ENCODE results near the gene PLXNA1. TPM values are rescaled to one million over a fixed set of nuclear protein-coding genes. Genes with fewer than 3 reads are reported as not detected.
A peak's percentile ranks its signal among the peaks of the same experiment; 100 is the strongest.

PLXNA1 gene
- total RNA-seq, 2 donors from 2014 or later, result 2.1 to 7.6 TPM

DNA sequence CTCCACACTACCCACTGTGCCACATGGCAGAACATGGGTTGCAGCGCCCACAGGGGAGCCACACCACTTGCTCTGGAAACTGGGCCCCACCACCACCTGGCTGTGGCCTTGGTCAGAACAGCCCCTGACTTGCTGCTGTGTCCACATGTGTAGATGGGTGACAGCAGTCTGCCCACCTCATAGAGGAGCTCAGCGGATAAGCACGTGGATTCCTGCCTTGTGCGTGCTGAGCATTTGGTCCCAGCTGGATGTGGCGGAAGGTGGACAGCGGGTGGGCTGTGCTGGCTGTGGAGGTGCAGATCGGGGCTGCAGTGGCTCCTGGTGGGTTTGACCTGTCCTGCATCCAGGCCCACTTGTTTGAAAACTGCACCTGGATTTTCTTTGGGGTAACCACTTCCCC, 6.0 kb upstream of the PLXNA1 start:
- Mint-ChIP-seq H3K36me3 (peaks cover 10 to 19% of the 10 kb centered on the region in 2 donors), H3K27ac (no peak overlapping the region), H3K9me3 (peaks cover 13 to 15% of the 10 kb centered on the region in 2 donors)
- ATAC-seq (no peak), DNase-seq (ENCODE audit: low spot score in 2 of 2) (no peak)

DNA sequence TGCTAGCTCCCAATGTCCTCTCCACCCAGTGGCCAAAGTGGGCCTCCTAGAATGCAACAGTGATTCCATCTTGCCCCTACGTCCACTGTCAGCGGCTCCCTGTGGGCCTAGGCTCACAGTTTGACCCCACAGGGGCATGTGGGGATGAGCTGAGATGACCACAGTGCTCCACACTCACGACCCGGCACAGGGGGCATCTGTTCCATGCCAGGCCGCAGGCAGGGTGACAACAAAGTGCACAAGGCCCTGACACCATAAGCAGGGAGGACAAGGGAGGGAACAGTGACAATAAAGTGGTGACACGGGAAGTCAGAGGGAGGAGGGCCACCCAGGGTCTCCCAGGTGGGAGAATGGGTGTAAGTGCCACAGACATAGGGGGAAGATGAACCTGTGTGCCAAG, 5.1 kb upstream of the PLXNA1 start:
- H3K9me3 Mint-ChIP-seq, result peaks cover 13 to 15% of the 10 kb centered on the region in 2 donors
- peaks cover 10 to 19% of the 10 kb centered on the region in 2 donors for H3K36me3 Mint-ChIP-seq
- DNase-seq (ENCODE audit: low spot score in 2 of 2), result no peak
- no peak overlapping the region for H3K27ac Mint-ChIP-seq
- ATAC-seq, result no peak

DNA sequence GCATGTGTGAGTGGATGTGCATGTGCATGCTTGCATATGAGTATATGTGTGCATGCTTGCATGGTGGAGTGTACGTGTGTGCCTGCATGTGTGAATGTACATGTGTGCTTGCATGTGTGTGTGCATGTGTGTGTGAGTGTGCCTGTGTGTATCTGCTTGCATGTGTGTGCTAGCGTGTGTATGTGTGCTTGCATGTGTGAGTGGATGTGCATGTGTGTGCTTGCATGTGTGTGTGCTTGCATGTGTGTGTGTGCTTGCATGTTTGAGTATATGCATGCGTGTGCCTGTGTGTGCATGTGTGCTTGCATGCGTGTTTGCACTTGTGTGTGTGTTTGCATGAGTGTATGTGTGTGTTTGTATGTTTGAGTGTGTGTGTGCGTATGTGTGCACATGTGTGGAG, 4.6 kb upstream of the PLXNA1 start:
- DNase-seq (ENCODE audit: low spot score in 2 of 2) (no peak), ATAC-seq (no peak)
- peaks cover 13 to 15% of the 10 kb centered on the region in 2 donors for H3K9me3 Mint-ChIP-seq
- H3K27ac Mint-ChIP-seq, result no peak overlapping the region
- peaks cover 10 to 19% of the 10 kb centered on the region in 2 donors for H3K36me3 Mint-ChIP-seq

DNA sequence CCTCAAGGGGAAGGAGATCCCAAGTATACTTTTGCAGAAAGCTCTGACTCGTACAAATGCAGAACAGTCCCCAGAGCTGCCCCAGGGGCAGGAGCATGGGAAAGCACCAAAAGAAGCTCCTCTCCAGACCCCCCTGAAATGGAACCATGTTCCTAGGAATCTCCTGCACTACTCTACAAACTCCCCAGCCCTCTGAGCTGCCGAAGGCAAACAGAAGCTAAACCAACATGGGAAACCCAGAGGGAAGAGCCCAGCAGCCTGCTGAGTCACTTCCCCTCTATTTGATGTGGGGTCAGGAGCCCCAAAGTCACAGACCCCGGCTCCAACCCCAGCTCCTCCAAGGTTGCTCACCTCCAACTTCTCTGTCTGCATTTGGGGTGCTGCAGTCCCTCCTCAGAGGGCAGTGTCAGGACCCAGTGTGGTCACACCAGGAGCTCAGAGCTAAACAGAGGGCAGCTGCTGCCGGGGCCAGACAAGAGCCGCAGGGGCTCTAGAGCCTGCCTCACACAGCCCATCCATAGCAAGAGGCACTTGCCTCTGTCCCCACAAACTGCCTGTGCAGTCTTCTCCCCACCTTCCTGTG, 3.8 kb upstream of the PLXNA1 start:
- Mint-ChIP-seq H3K27ac (no peak overlapping the region), H3K36me3 (peaks cover 10 to 17% of the 10 kb centered on the region in 2 donors), H3K9me3 (peaks cover 12 to 14% of the 10 kb centered on the region in 2 donors)

DNA sequence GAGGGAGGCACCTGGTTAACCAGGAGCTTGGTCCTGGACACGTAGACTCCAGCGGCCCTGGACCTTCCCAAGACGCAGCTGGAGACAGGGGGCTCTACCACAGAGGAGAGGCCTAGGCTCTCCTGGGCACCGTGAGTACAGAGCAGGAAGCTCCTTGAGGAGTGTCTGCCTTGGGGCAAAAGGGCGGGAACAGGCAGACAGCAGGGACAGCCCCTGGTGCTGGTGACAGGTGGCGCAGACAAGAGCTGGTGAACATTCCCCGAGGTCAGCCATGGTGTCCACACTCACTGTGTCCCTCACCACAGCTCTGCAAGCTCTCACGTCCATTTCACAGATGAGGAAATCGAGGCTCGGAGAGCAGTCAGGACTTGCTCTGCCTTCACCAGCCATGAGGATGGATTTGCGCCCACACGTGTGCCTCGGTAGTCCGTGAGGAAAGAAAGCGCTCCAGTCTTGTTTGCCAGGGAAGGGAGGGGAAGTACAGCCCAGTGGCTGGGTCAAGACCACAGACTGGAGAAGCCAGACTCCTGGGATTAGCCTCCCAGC, 2.6 kb upstream of the PLXNA1 start:
- no peak for ATAC-seq
- Mint-ChIP-seq H3K36me3 (peaks cover 2 to 5% of the 10 kb centered on the region in 2 donors), H3K9me3 (peaks cover under 1 to 2% of the 10 kb centered on the region in 2 donors), H3K27ac (no peak overlapping the region)
- DNase-seq (ENCODE audit: low spot score in 2 of 2), result no peak

More for the DNA sequence above, 3.8 kb upstream of the PLXNA1 start:
- no peak for ATAC-seq
- no peak for DNase-seq (ENCODE audit: low spot score in 2 of 2)

DNA sequence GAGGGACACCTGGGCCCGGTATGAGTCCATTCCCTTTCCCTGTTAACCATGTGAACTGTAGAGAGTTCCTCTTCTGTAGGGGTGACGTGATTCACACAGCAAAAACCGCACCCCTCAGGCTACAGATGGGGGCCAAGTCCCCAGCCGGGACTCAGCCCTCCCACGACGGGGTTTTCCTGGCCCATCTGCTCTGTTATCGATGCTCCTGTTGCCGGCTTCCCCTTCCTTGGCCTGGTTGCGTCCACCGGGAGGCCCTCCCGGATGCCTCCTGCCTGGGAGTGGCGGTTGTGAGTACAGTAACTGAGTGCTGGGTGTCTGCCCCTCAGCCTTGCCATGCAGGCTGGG, 817 bp upstream of the PLXNA1 start:
- Mint-ChIP-seq H3K36me3 (no peaks in the 10 kb centered on the region), H3K27ac (peak overlapping the region; percentile 14 to 82), H3K9me3 (no peaks in the 10 kb centered on the region)
- peak in 1 of 2 donors; percentile 80 for DNase-seq (ENCODE audit: low spot score in 2 of 2)
- peak; percentile 44 to 76 for ATAC-seq

DNA sequence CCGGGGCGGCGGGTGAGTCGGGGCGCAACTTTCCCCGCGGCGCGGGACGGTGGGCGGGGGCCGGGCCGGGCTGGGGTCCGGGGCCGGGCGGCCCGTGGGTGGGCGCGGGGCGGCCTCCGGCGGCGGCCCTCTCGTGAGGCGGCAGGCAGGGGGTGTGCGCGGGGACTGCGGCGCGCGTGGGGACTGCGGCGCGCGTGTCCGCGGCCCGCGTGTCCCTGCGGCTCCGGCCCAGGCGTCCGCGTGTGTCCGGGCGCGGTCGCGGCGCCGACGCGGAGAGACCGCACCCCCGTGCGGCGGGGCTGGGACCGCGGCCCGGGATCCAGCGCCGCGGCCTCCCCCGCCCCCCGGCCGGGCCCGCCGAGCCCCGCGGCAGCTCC, 349 bp downstream of the PLXNA1 start:
- no peaks in the 10 kb centered on the region for H3K9me3 Mint-ChIP-seq
- no peaks in the 10 kb centered on the region for H3K36me3 Mint-ChIP-seq
- no peak overlapping the region for H3K27ac Mint-ChIP-seq
- ATAC-seq (peak in 1 of 2 donors; percentile 1), DNase-seq (ENCODE audit: low spot score in 2 of 2) (no peak)

DNA sequence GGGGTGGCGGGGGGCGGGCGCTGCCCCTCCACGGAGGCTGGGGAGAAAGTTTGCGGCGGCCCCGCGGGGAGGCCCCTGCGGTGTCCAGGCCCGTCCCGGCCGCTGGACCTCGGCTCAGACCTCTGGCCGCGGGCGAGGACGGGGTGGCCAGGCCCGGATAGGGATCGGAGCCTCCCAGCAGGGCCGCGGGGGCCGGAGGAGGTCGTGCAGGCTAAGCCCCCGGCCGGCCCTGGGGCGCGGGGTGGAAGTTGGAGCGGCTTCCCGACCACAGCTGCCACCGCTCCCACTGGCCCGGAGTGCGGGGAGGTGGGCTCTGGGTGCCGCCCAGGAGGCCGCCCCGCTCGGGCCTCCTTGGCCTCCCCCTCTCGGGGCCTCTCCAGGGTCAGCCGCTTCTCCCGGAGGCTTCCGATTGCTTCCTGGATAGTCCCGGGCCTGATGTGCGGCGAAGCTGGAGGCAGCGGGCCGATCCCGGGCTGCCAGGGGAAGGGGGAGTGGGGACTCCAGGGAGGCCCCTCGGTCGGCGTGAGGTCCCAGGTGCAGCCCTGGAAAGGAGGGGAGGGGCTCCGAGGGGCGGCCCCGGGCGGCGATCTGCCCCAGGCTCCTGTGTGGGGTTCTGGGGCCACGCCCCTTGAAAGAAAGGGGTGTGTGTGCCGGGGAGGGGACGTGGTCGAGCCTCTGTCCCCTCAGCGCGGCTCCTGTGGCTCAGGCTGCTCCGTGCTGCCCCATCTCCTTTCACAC, 907 bp downstream of the PLXNA1 start:
- ATAC-seq, result peak in 1 of 2 donors; percentile 29
- no peaks in the 10 kb centered on the region for H3K9me3 Mint-ChIP-seq
- H3K36me3 Mint-ChIP-seq, result no peaks in the 10 kb centered on the region
- DNase-seq (ENCODE audit: low spot score in 2 of 2), result peak in 1 of 2 donors; percentile 41
- no peak overlapping the region for H3K27ac Mint-ChIP-seq

DNA sequence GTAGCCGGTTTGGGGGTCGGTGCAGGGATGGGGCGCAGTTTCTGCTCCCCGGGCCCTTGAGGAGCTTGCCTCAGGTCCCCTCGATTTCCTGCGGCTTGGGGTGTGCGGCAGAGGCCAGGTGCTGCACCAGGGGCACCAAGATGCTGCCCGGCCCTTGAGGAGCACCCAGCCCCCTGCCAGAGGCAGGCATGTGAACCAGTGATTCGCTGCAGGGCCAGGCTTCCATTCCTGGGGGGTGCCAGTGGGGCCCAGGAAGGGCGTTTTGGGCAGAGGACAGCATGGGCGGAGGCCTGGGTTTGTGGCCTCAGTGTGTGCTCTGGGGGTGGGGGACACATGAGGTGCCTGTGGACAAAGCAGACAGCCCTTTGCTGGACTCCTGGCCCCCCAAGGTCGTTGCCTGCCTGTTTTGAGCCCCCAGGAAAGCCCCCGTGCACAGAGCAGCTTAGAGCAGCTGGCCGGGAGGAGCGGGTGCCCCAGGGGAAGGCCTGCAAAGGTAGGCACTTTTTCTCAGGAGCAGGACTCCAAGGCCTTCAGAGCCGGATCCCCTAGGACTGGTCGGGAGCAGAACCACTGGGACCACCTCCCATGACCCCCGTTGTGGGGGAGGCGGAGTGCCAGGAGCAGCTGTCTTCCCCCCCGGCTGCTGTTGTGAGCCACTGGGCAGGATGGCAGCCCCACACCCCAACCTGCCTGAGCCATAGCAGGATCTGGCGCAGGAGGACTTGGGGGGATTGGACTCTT, 1.6 kb downstream of the PLXNA1 start:
- DNase-seq (ENCODE audit: low spot score in 2 of 2), result no peak
- no peaks in the 10 kb centered on the region for H3K36me3 Mint-ChIP-seq
- ATAC-seq, result no peak
- H3K27ac Mint-ChIP-seq, result no peak overlapping the region
- no peaks in the 10 kb centered on the region for H3K9me3 Mint-ChIP-seq

DNA sequence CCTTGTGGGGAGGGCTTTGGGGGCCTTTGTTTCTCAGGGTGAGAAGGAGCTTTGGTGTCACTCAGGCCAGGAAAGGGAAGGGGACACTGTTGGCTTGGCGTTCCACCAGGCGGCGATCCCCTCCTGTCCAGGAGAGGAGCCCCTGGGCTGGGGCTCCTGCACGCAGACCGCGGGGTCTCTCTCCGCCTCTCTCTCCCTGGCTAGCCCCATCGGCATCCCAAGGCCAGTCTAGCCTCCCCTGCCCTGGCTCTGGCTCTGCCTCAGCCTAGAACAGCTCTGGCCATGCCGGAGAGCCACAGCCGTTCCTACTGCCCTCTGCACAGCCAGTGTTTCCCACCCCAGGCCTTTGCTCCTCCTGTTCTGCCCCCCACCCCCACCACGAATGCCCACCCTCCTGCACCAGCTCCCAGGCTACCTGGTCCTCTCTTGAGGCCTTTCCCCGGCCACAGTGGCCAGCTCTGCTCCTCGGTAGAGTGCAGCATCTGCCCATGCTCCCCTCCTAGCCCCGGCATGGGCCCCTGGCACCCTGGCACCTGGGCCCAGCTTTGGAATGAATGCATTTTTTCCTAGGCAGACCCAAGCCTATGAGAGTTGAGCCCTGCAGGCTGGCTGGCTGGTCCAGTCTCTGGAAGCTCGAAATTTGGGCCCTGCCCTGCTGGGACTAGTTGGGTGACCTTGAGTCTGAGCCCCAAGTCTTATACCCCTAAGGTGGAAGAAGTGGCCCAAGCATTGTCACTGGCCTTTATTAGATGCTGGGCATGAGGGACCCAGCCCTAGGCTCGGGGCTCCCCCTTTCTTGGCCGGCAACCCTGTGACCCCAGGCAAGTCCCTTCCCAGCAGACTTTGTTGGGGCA, 2.4 kb downstream of the PLXNA1 start:
- DNase-seq (ENCODE audit: low spot score in 2 of 2) (no peak), ATAC-seq (no peak)
- Mint-ChIP-seq H3K9me3 (no peaks in the 10 kb centered on the region), H3K36me3 (no peaks in the 10 kb centered on the region), H3K27ac (no peak overlapping the region)

DNA sequence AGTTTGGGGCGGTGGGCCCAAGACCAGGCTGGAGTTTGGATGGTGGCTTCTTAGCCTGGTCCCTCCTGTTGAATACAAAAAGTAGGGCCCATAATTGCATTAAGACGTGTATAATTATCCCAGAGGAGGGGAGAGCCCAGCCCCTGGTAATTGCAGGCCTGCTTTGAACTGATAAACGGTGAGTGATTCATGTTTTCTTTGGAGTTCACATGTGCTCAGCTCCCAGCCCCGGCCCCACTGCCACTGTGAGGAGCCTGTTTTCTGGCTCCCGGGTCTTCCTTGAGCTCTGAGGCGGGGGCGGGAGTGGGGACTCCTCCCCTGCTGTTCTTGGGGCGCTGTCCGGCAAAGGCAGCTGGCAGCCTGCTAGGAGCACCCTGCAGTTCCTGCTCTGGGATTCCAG, 3.1 kb downstream of the PLXNA1 start:
- no peaks in the 10 kb centered on the region for H3K36me3 Mint-ChIP-seq
- ATAC-seq, result no peak
- no peak for DNase-seq (ENCODE audit: low spot score in 2 of 2)
- H3K9me3 Mint-ChIP-seq, result no peaks in the 10 kb centered on the region
- no peak overlapping the region for H3K27ac Mint-ChIP-seq

DNA sequence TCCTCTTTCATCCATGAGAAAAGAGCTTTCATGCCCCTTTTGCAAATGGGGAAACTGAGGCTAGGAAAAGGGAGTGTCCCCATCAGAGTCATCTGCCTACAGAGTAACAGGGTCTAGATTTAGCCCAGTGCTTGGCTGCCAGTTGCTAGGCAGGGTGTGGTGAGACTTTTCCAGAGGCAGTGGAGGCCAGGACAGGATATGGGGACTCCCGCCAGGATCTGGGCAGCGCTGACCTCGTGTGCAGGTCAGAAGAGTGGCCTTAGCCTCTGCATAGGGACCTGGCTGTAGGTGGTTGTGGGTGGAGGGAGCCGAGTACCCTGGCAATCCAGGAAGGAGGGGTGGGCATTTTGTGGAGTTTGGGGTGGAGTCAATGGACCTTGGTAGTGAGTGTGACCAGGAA, 4.2 kb downstream of the PLXNA1 start:
- peak overlapping the region in 1 of 2 donors; percentile 10 for H3K27ac Mint-ChIP-seq
- H3K36me3 Mint-ChIP-seq, result no peaks in the 10 kb centered on the region
- ATAC-seq (no peak), DNase-seq (ENCODE audit: low spot score in 2 of 2) (no peak)
- no peaks in the 10 kb centered on the region for H3K9me3 Mint-ChIP-seq

DNA sequence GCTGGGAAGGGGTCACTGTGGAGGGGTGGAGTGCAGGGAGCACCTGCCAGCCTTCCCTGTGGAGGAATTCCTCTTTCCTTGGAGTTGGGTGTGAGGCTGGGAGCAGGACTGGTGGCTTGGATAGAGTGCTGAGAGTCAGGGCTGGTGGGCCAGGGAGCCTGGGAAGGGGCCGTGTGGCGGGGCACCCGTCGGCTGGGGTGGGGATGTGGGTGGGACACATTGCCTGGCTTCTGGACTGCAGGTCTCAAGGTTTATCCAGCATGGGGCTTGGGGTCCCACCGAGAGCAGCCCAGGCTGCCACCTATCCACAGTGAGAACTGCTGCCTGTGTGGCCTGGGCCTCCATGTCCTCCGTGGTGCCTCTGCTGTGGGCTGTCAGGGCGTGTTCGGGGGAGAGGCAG, 4.7 kb downstream of the PLXNA1 start:
- H3K9me3 Mint-ChIP-seq, result no peaks in the 10 kb centered on the region
- DNase-seq (ENCODE audit: low spot score in 2 of 2) (no peak), ATAC-seq (no peak)
- H3K36me3 Mint-ChIP-seq, result no peaks in the 10 kb centered on the region
- peak overlapping the region in 1 of 2 donors; percentile 10 for H3K27ac Mint-ChIP-seq

DNA sequence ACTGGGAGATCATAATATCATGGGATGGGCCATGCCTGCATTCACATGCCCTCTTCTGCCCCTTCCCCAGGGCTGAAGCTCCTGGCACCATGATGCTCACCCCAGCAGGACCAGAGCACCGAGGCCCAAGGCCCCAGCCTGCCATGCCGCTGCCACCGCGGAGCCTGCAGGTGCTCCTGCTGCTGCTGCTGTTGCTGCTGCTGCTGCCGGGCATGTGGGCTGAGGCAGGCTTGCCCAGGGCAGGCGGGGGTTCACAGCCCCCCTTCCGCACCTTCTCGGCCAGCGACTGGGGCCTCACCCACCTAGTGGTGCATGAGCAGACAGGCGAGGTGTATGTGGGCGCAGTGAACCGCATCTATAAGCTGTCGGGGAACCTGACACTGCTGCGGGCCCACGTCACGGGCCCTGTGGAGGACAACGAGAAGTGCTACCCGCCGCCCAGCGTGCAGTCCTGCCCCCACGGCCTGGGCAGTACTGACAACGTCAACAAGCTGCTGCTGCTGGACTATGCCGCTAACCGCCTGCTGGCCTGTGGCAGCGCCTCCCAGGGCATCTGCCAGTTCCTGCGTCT, 5.6 kb downstream of the PLXNA1 start:
- Mint-ChIP-seq H3K36me3 (no peaks in the 10 kb centered on the region), H3K27ac (no peak overlapping the region), H3K9me3 (no peaks in the 10 kb centered on the region)
- no peak for DNase-seq (ENCODE audit: low spot score in 2 of 2)
- ATAC-seq, result no peak

DNA sequence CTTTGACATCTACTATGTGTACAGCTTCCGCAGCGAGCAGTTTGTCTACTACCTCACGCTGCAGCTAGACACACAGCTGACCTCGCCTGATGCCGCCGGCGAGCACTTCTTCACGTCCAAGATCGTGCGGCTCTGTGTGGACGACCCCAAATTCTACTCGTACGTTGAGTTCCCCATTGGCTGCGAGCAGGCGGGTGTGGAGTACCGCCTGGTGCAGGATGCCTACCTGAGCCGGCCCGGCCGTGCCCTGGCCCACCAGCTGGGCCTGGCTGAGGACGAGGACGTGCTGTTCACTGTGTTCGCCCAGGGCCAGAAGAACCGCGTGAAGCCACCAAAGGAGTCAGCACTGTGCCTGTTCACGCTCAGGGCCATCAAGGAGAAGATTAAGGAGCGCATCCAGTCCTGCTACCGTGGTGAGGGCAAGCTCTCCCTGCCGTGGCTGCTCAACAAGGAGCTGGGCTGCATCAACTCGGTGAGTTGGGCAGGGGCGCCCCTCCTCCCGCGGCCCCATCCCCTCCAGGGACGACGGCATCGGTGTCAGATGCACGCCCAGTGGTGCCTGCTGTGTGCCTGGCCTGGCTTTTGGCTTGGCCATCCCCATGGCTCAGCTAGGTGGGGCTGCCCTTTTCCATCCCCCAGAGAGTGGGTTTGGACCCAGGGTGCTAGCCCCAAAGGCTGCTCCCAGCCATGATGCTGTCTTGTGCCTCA, 6.6 kb downstream of the PLXNA1 start:
- Mint-ChIP-seq H3K9me3 (no peaks in the 10 kb centered on the region), H3K36me3 (no peaks in the 10 kb centered on the region), H3K27ac (no peak overlapping the region)
- DNase-seq (ENCODE audit: low spot score in 2 of 2) (no peak), ATAC-seq (no peak)

All from activated naive CD4-positive, alpha-beta T cell treated with anti-CD3 and anti-CD28 coated beads, Interleukin-2, amount 50 U/mL, for 72 hours (primary cell).